Effector memory CD8-positive, alpha-beta T cell (primary cell): ENCODE results near the gene MAP4K4.
"Not testable (repeated sequence)": the region's sequence is repeated elsewhere in the genome, so short reads cannot be mapped to it uniquely, and the experiment has no call there.

ENCODE experiments used
- ATAC-seq: fragments of 150-1000 bp; cut with Tn5 transposase; replicated peaks from 2 replicates; pipeline ENCODE4 v1.10.0; 2021; ENCODE audit warnings: mild to moderate bottlenecking, moderate library complexity
- DNase-seq, 3 experiments: peaks; one replicate each; pipeline ENCODE4 v3.0.0; 2021
- H3K27ac Mint-ChIP-seq, 2 donors: one replicate each; pipeline ENCODE4 v1.8.0; 2022; ENCODE audit warnings: mild to moderate bottlenecking in 2 of 2, mixed read lengths in 2 of 2, moderate library complexity in 2 of 2
- H3K27me3 Mint-ChIP-seq, 2 donors: one replicate each; pipeline ENCODE4 v1.8.0; 2022; ENCODE audit warnings: mixed read lengths in 2 of 2
- H3K36me3 Mint-ChIP-seq: one replicate; pipeline ENCODE4 v1.8.0; 2022; ENCODE audit warnings: mild to moderate bottlenecking, moderate library complexity, mixed read lengths; ENCODE audit not compliant: insufficient read depth
- H3K4me1 Mint-ChIP-seq, 2 donors: one replicate each; pipeline ENCODE4 v1.8.0; 2022; ENCODE audit warnings: low read depth in 2 of 2, mixed read lengths in 2 of 2
- H3K4me3 Mint-ChIP-seq, 2 donors: one replicate each; pipeline ENCODE4 v1.8.0; 2022; ENCODE audit warnings: mild to moderate bottlenecking in 2 of 2, mixed read lengths in 2 of 2, moderate library complexity in 2 of 2
- H3K9me3 Mint-ChIP-seq, 2 donors: one replicate each; pipeline ENCODE4 v1.8.0; 2022; ENCODE audit warnings: mixed read lengths in 2 of 2

MAP4K4 gene

GRCh38 chr2:101930847-101931246, 233.3 kb downstream of the MAP4K4 start:
- DNase-seq (no peak), ATAC-seq (no peak)
- Mint-ChIP-seq H3K4me1 (no peaks in the 10 kb centered on the region), H3K36me3 (no peaks in the 10 kb centered on the region), H3K27ac (no peak overlapping the region), H3K4me3 (no peak overlapping the region), H3K9me3 (peaks cover 0 to 12% of the 10 kb centered on the region in 2 donors), H3K27me3 (peaks cover 21 to 30% of the 10 kb centered on the region in 2 donors)

- peaks cover 21 to 33% of the 10 kb centered on the region in 2 donors for H3K27me3 Mint-ChIP-seq
- no peak overlapping the region for H3K27ac Mint-ChIP-seq
- no peak for ATAC-seq
Measured at GRCh38 chr2:101931402-101931801, 233.9 kb downstream of the MAP4K4 start.

GRCh38 chr2:101935764-101936163, 238.3 kb downstream of the MAP4K4 start:
- H3K4me3 Mint-ChIP-seq, ATAC-seq, H3K27ac Mint-ChIP-seq, H3K4me1 Mint-ChIP-seq, H3K36me3 Mint-ChIP-seq, DNase-seq: not testable (repeated sequence)
- H3K9me3 Mint-ChIP-seq = peaks cover 4 to 15% of the 10 kb centered on the region in 2 donors
- peaks cover 34 to 44% of the 10 kb centered on the region in 2 donors for H3K27me3 Mint-ChIP-seq

More at GRCh38 chr2:101931402-101931801, 233.9 kb downstream of the MAP4K4 start:
- Mint-ChIP-seq H3K9me3 (peaks cover 0 to 8% of the 10 kb centered on the region in 2 donors), H3K4me1 (no peaks in the 10 kb centered on the region), H3K4me3 (no peak overlapping the region), H3K36me3 (no peaks in the 10 kb centered on the region)
- no peak for DNase-seq

DNA sequence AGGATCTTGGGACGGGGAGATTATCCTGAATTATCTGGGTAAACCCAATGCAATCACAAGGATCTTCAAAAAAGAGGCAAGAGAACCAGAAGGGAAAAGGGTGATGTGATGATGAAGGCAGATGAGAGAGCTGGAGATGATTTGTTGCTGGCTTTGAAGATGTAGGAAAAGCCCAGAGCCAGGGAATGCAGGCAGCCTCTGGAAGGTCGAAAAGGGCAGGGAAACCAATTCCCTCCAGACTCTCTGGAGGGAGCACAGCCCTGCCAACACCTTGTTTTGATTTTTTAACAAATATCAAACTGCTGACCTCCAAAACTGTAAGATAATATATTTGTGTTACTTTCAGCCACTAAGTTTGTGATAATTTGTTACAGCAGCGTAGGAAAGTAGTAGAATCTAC, 245.3 kb downstream of the MAP4K4 start:
- H3K4me1 Mint-ChIP-seq = no peaks in the 10 kb centered on the region
- no peak overlapping the region for H3K4me3 Mint-ChIP-seq
- H3K27ac Mint-ChIP-seq = no peak overlapping the region
- no peak for DNase-seq
- no peaks in the 10 kb centered on the region for H3K36me3 Mint-ChIP-seq
- no peak for ATAC-seq
- peaks cover 2 to 10% of the 10 kb centered on the region in 2 donors for H3K9me3 Mint-ChIP-seq
- H3K27me3 Mint-ChIP-seq = peaks cover 10 to 31% of the 10 kb centered on the region in 2 donors
